WTC11 (cell line): ENCODE data around the gene CNDP2. TPM values are rescaled to one million over a fixed set of nuclear protein-coding genes. Genes with fewer than 3 reads are reported as not detected.

Source experiments
- ATAC-seq: fragments of 200-7000 bp; cut with Tn5 transposase; 2 replicates; pipeline ENCODE4 v1.10.0; 2021; ENCODE audit warnings: mild to moderate bottlenecking, moderate library complexity
- CTCF ChIA-PET: fragments of 300-600 bp; sonication (Branson Sonifier 250); formaldehyde crosslinking; loops from one replicate; lab custom pipeline; 2021; ENCODE audit warnings: antibody characterized with exemption; lab: Charles Lee
- POLR2A ChIA-PET: fragments of 350-600 bp; sonication (Branson Sonifier 250); formaldehyde crosslinking; loops from one replicate; lab custom pipeline; 2021; ENCODE audit warnings: antibody characterized with exemption; lab: Charles Lee
- DNase-seq: peaks from one replicate; pipeline ENCODE4 v3.0.0; 2021; ENCODE audit warnings: low spot score
- H3K27ac Mint-ChIP-seq: 2 replicates; pipeline ENCODE4 v1.8.0; 2021; ENCODE audit warnings: mixed read lengths
- H3K27me3 Mint-ChIP-seq: 2 replicates; pipeline ENCODE4 v1.8.0; 2021; ENCODE audit warnings: low read depth, mild to moderate bottlenecking, moderate library complexity, mixed read lengths
- H3K36me3 Mint-ChIP-seq: 2 replicates; pipeline ENCODE4 v1.8.0; 2021; ENCODE audit warnings: mixed read lengths
- H3K4me1 Mint-ChIP-seq: 2 replicates; pipeline ENCODE4 v1.8.0; 2022; ENCODE audit warnings: mixed read lengths
- H3K4me3 Mint-ChIP-seq: 2 replicates; pipeline ENCODE4 v1.8.0; 2021; ENCODE audit warnings: mild to moderate bottlenecking, moderate library complexity, mixed read lengths
- H3K9me3 Mint-ChIP-seq: 2 replicates; pipeline ENCODE4 v1.8.0; 2021; ENCODE audit warnings: mixed read lengths
- ARID4B ChIP-seq: sonication (generic); formaldehyde crosslinking; IDR thresholded peaks from 2 replicates; pipeline ENCODE4 v1.8.0; 2023; ENCODE audit warnings: missing genetic modification reagents, mild to moderate bottlenecking, borderline replicate concordance
- ATF1 ChIP-seq: sonication (generic); formaldehyde crosslinking; IDR thresholded peaks from 2 replicates; pipeline ENCODE4 v1.8.1; 2023; ENCODE audit warnings: mild to moderate bottlenecking, moderate library complexity, missing genetic modification reagents
- E2F1 ChIP-seq: sonication (generic); formaldehyde crosslinking; IDR thresholded peaks from 2 replicates; pipeline ENCODE4 v1.8.0; 2022; ENCODE audit warnings: mild to moderate bottlenecking, missing genetic modification reagents
- IRF2 ChIP-seq: sonication (generic); formaldehyde crosslinking; IDR thresholded peaks from 2 replicates; pipeline ENCODE4 v1.8.0; 2022; ENCODE audit warnings: low read depth, missing genetic modification reagents, borderline replicate concordance
- NFE2L1 ChIP-seq: sonication (generic); formaldehyde crosslinking; IDR thresholded peaks from 2 replicates; pipeline ENCODE4 v1.8.1; 2023; ENCODE audit warnings: missing genetic modification reagents
- NR2C2 ChIP-seq: sonication (generic); formaldehyde crosslinking; IDR thresholded peaks from 2 replicates; pipeline ENCODE4 v1.8.0; 2022; ENCODE audit warnings: mild to moderate bottlenecking, missing genetic modification reagents
- NR3C1 ChIP-seq: sonication (generic); formaldehyde crosslinking; conservative IDR thresholded peaks from 2 replicates; pipeline ENCODE4 v1.8.1; 2023; ENCODE audit warnings: low read depth, mild to moderate bottlenecking, missing genetic modification reagents
- SMAD4 ChIP-seq: sonication (generic); formaldehyde crosslinking; IDR thresholded peaks from 2 replicates; pipeline ENCODE4 v1.8.0; 2022; ENCODE audit warnings: mild to moderate bottlenecking, missing genetic modification reagents
- SP1 ChIP-seq: sonication (generic); formaldehyde crosslinking; conservative IDR thresholded peaks from 2 replicates; pipeline ENCODE4 v1.8.1; 2022; ENCODE audit warnings: missing genetic modification reagents
- TEAD1 ChIP-seq: sonication (generic); formaldehyde crosslinking; IDR thresholded peaks from 2 replicates; pipeline ENCODE4 v1.8.0; 2022; ENCODE audit warnings: mild to moderate bottlenecking, missing genetic modification reagents
- ZNF219 ChIP-seq: sonication (generic); formaldehyde crosslinking; IDR thresholded peaks from 2 replicates; pipeline ENCODE4 v1.8.0; 2023; ENCODE audit warnings: missing genetic modification reagents, mild to moderate bottlenecking, borderline replicate concordance
- ZNF263 ChIP-seq: sonication (generic); formaldehyde crosslinking; IDR thresholded peaks from 2 replicates; pipeline ENCODE4 v1.8.1; 2022; ENCODE audit warnings: low read depth, mild to moderate bottlenecking, moderate library complexity, missing genetic modification reagents
- ZNF317 ChIP-seq: sonication (generic); formaldehyde crosslinking; IDR thresholded peaks from 2 replicates; pipeline ENCODE4 v1.8.1; 2023; ENCODE audit warnings: low read depth, mild to moderate bottlenecking, moderate library complexity, missing genetic modification reagents, borderline replicate concordance
- ZNF425 ChIP-seq: fragments of 250-450 bp; sonication (Bioruptor Pico); conservative IDR thresholded peaks from 2 replicates; pipeline ENCODE4 v1.9.0; 2021; ENCODE audit warnings: mild to moderate bottlenecking
- total RNA-seq: library from RNA; stranded (reverse); gene quantifications from 3 replicates; pipeline ENCODE4 v1.2.3, GENCODE V29; 2021
- TF ChIP-seq, protein P1 (sequence below): fragments of 200-600 bp; IDR thresholded peaks from 2 replicates; pipeline ENCODE4 v1.8.0; 2022; ENCODE audit warnings: antibody characterized with exemption
- TF ChIP-seq, protein P2 (sequence below): sonication (generic); formaldehyde crosslinking; IDR thresholded peaks from 2 replicates; pipeline ENCODE4 v1.8.0; 2022; ENCODE audit warnings: mild to moderate bottlenecking, missing genetic modification reagents

Gene CNDP2
- total RNA-seq, 1 experiment from 2014 or later, result 248 TPM

- H3K27ac Mint-ChIP-seq, result peak overlapping the region; percentile 9; the same call in 1 of the 2 replicates
- H3K36me3 Mint-ChIP-seq, result peaks cover 64% of the 10 kb centered on the region
- ChIA-PET POLR2A (no interaction called here), CTCF (interaction anchor here (2.1 kb wide), 1 partner anchor 44 kb away, joined by 6 read pairs; no protein-coding TSS in a partner anchor)
- peaks cover 30% of the 10 kb centered on the region for H3K4me1 Mint-ChIP-seq
- no peak overlapping the region for H3K4me3 Mint-ChIP-seq
- H3K27me3 Mint-ChIP-seq, result no peaks in the 10 kb centered on the region
- no peak for ATAC-seq
- no peak for DNase-seq
- TF ChIP-seq TEAD1 (CRISPR knock-in tag) (no peak), ZNF219 (CRISPR knock-in tag) (no peak), ATF1 (CRISPR knock-in tag) (no peak), IRF2 (CRISPR knock-in tag) (no peak), NR2C2 (CRISPR knock-in tag) (no peak), ARID4B (no peak), NR3C1 (CRISPR knock-in tag) (no peak), ZNF425 (CRISPR knock-in tag) (no peak)
- TF ChIP-seq, protein P1, sequence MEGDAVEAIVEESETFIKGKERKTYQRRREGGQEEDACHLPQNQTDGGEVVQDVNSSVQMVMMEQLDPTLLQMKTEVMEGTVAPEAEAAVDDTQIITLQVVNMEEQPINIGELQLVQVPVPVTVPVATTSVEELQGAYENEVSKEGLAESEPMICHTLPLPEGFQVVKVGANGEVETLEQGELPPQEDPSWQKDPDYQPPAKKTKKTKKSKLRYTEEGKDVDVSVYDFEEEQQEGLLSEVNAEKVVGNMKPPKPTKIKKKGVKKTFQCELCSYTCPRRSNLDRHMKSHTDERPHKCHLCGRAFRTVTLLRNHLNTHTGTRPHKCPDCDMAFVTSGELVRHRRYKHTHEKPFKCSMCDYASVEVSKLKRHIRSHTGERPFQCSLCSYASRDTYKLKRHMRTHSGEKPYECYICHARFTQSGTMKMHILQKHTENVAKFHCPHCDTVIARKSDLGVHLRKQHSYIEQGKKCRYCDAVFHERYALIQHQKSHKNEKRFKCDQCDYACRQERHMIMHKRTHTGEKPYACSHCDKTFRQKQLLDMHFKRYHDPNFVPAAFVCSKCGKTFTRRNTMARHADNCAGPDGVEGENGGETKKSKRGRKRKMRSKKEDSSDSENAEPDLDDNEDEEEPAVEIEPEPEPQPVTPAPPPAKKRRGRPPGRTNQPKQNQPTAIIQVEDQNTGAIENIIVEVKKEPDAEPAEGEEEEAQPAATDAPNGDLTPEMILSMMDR, result no peak
- H3K9me3 Mint-ChIP-seq, result no peaks in the 10 kb centered on the region
Observed at GRCh38 chr18:74507927-74508326, 11.8 kb downstream of the CNDP2 start.

- Mint-ChIP-seq H3K4me1 (peaks cover 30% of the 10 kb centered on the region), H3K9me3 (no peaks in the 10 kb centered on the region), H3K27ac (no peak overlapping the region), H3K36me3 (peaks cover 64% of the 10 kb centered on the region), H3K4me3 (no peak overlapping the region), H3K27me3 (no peaks in the 10 kb centered on the region)
- ChIA-PET POLR2A (no interaction called here), CTCF (interaction anchor here (2.1 kb wide), 1 partner anchor 44 kb away, joined by 6 read pairs; no protein-coding TSS in a partner anchor)
- DNase-seq (no peak), ATAC-seq (no peak)
- TF ChIP-seq NFE2L1 (CRISPR knock-in tag) (no peak), SP1 (CRISPR knock-in tag) (no peak), ARID4B (no peak), ZNF317 (CRISPR knock-in tag) (no peak), ZNF263 (CRISPR knock-in tag) (no peak), SMAD4 (CRISPR knock-in tag) (no peak), E2F1 (CRISPR knock-in tag) (no peak)
- TF ChIP-seq, protein P2, sequence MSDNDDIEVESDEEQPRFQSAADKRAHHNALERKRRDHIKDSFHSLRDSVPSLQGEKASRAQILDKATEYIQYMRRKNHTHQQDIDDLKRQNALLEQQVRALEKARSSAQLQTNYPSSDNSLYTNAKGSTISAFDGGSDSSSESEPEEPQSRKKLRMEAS (CRISPR knock-in tag), result no peak
Observed at GRCh38 chr18:74508366-74508765, 12.2 kb downstream of the CNDP2 start.
